ENCODE data around the gene PRRT2.
"Not testable (repeated sequence)": the region's sequence is repeated elsewhere in the genome, so short reads cannot be mapped to it uniquely, and the experiment has no call there.

Gene PRRT2

DNA sequence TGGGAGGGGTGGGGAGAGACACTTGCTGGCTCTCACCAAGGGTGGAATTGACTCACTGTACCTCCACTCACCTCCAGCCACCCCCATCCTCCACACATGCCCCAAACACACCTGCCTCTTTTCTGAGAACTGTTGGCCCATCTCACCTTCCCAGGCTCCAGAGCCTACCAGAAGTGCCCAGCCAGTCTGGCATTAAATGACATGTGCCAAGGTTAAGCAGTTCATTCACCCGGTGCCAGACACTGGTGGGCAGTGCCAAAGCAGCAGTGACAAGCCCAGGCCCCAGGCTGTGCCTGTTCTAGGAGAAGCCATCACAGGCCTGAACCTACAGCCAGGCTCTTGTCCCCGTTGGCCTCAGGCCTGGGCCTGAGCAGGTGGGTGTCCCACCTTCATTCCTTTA lies 19.5 kb downstream of the PRRT2 start:
- no peak for DNase-seq

DNA sequence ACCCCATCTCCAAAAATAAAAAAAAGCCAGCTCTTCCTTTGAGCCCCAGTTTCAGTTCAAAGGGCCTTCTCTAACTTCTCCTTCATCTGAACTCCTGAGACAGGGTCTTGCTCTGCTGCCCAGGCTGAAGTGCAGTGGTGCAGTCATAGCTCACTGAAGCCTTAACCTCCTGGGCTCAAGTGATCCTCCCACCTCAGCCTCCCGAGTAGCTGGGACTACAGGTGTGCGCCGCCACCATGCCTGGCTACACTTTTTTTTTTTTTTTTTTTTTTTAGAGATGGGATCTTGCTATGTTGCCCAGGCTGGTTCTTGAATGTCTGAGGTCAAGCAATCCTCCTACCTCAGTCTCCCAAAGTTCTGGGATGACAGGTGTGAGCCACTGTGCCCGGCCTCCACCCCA lies 21.2 kb downstream of the PRRT2 start:
- DNase-seq: not testable (repeated sequence)

DNA sequence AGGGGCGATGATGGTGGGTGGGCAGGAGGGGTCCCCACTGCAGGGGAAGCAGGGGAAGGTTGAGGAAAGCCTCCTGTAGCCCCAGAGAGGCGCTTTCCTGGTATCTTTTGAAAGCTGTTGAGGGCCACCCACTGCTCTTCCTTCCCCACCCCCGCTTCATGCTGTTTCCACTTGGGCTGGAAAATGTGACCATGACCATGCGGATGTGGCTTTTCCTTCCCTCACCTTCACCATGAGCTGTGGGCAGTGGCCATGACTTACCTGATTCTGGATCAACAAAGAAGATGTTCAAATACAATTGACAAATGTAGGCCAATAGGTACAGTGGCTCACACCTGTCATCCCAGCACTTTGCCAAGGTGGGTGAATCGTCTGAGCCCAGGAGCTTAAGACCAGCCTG lies 22.1 kb downstream of the PRRT2 start:
- DNase-seq: no peak

DNA sequence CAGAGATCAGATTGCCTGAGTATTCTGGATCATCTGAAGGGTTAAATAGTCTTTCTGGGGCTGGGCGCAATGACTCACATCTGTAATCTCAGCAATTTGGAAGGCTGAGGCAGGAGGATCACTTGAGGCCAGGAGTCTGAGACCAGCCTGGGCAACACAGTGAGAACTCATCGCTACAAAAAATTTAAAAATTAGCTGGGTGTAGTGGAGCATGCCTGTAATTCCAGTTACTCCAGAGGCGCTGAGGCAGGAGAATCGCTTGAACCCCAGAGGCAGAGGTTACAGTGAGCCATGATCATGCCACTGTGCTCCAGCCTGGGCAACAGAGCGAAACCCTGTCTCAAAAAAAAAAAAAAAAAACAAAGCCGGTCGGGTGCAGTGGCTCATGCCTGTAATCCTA lies 23.9 kb downstream of the PRRT2 start:
- no peak for DNase-seq

DNA sequence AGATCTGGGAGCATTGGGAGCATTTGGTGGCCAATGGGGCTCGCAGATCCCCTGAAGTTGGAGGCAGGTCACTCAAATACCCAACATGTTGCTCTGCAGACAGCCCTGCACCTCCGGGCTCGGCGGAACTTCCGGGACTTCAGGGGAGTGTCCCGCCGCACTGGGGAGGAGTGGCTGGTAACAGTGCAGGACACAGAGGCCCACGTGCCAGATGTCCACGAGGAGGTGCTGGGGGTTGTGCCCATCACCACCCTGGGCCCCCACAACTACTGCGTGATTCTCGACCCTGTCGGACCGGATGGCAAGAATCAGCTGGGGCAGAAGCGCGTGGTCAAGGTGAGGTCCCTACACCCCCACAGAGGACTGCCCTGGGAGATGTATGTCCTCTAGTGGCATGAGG lies 24.6 kb downstream of the PRRT2 start:
- DNase-seq: no peak

DNA sequence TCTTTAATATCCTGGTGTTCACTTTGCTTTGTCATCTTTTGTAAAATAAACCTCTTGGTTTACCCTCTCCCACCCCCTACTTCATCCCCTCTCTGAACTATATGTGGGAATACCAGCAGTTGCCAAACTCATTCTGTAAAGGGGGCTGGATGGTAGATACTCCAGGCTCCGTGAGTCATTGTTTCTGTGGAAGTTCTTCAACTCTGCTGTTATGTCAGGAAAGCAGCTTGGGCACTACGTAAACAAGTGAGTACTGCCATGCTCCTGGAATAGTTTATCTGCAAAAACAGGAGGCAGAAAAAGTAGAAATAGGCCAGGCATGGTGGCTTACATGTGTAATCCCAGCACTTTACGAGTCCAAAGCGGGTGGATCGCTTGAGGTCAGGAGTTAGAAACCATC lies 25.8 kb downstream of the PRRT2 start:
- no peak for DNase-seq

DNA sequence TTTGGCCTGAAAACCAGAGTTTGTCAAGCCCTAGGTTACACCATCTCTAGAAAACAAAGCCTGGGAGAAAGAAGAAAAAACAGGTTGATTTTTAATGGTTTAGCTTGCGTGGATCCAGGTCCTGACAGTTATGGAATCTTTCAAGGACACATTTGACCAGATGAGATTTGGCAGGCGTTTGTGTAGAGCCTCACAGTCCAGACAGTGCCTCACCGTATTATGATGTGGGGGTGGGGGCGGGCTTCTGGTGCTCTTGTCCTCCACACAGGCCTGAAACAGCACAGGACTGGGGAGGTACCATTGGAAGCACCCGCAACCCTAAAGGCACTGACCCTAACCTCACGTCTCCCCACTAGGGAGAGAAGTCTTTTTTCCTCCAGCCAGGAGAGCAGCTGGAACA lies 27.8 kb downstream of the PRRT2 start:
- no peak for DNase-seq

DNA sequence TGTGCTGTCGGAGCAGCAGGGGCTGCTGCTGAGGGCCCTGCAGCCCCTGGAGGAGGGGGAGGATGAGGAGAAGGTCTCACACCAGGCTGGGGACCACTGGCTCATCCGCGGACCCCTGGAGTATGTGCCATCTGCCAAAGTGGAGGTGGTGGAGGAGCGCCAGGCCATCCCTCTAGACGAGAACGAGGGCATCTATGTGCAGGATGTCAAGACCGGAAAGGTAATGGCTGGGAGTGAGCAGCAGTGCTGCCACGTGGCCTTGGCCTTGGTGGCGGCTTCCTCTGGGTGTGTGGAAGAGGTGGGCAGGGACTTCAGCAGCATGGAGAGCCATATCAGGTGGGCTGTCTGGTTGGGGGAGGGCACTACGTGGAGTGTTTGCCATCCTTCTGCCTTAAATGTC lies 28.2 kb downstream of the PRRT2 start:
- no peak for DNase-seq

DNA sequence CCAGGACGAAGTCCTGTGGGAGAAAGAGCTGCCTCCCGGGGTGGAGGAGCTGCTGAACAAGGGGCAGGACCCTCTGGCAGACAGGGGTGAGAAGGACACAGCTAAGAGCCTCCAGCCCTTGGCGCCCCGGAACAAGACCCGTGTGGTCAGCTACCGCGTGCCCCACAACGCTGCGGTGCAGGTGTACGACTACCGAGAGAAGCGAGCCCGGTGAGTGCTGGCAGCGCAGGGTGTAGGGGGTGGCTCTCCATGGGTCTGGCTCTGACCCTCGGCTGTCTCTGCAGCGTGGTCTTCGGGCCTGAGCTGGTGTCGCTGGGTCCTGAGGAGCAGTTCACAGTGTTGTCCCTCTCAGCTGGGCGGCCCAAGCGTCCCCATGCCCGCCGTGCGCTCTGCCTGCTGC lies 29.6 kb downstream of the PRRT2 start:
- DNase-seq: no peak

DNA sequence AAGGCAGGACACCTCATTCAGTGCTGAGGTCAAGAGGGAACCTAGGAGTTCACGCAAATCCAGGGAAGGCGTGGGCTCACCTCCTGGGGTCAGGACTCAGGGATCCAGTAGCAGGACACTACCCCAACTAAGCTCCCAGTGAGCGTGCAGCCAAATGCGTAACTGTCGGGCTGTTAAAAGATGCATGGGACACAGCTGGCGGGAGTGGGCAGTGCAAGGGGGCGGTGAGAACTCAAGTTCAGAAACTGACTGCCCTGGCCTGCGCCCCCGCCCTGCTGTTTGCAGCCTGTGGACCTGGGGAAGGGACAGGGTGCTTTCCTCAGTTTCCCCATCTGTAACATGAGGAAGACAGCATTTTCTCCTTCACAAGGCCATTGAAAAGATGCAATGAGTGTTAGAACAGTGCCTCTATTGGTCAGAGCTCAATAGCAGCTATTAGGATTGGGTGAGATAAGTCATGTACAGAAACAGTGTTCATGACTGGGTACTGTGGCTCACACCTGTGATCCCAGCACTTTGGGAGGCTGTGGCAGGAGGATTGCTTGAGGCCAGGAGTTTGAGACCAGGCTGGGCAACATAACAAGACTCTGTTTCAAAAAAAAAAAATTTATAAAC lies 30.8 kb downstream of the PRRT2 start:
- no peak for DNase-seq

DNA sequence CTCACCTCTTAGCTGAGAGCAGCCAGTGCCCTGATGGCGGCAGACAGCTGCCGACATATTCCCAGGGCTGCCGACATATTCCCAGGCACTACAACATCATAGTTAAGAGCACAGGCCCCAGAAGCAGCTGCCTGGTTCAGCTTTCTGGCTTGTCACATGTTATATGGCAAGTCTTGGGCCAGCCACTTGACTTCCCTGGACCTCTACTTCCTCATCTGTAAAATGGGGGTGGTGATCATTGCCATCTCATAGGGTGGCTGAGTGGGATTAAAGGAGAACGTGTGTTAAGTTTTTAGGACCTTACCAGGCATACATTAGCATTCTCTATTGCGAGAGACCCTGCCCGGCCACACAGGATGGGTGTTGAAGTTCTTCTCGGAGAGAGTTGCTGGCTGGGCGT lies 31.9 kb downstream of the PRRT2 start:
- no peak for DNase-seq

DNA sequence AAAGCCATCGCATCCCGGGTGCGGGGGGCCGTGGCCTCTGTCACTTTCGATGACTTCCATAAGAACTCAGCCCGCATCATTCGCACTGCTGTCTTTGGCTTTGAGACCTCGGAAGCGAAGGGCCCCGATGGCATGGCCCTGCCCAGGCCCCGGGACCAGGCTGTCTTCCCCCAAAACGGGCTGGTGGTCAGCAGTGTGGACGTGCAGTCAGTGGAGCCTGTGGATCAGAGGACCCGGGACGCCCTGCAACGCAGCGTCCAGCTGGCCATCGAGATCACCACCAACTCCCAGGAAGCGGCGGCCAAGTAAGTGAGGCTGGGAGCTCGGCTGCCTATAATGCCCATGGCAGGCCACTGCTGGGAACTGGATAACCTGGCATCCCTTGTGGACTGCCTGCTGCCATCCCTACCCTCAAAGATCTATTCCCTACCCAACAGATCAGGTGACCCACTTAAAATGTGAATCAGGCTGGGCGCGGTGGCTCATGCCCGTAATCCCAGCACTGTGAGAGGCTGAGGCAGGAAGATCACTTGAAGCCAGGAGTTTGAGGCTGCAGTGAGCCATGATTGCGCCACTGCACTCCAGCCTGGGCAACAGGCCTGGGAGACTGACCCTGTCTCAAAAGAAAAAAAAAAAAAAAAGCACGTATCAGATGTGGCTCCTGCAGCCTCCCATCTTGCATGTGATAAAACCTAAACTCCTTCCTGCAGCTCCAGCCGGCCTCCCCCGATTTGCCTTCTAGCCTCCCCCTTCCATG lies 32.8 kb downstream of the PRRT2 start:
- no peak for DNase-seq

DNA sequence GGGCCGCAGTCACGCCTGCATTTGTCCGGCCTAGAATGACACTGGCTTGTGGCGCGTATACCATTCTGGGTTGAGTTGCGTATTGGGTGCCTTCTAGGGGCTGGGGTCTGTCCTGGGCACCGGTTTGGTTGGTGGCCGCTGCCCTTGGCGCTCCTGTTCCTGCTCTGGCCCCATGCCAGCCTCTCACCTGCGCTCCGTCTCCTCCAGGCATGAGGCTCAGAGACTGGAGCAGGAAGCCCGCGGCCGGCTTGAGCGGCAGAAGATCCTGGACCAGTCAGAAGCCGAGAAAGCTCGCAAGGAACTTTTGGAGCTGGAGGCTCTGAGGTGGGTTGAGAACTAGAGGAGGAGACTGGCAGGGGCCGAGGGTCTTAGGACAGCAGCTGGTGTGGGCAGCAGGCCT lies 33.7 kb downstream of the PRRT2 start:
- DNase-seq: no peak

DNA sequence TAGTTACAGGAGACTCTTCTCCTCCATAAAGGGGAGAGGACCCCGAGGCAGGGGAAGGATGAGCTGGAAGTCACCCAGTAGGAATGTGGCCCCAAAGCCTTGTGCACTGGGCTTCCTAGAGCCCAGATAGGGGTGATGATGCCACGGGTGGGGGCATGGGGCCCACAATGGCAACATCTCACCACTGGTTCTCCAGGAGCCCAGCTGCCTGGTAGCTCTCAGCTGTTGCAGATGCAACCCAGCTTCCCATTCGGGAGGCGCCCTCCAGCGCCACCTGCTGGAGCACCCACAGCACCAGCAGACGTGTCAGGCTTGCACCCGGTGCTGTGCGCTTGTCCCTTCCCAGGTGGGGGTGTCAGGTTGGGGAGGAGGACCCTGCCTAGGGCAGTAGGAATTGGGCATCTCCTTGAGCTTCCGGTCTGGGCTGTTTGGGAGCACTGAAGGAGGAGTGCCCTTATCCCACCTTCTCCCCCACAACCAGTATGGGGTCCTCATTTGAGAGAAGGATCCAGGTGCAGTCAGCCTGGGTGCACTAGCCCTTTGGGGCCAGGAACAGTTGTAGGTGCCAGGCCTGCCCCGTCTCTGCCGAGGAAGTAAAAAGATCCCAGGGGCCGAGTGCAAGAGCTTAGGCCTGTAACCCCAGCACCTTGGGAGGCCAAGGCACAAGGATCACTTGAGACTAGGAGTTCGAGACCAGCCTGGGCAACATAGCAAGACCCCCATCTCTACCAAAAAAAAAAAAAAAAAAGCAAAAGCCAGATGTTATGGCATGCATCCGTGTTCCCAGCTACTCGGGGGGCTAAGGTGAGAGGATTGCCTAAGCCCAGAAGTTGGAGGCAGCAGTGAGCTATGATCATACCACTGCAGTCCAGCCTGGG lies 36.7 kb downstream of the PRRT2 start:
- DNase-seq: peak in 42 of 51 donors; percentile 12 to 81 (median 43)

DNA sequence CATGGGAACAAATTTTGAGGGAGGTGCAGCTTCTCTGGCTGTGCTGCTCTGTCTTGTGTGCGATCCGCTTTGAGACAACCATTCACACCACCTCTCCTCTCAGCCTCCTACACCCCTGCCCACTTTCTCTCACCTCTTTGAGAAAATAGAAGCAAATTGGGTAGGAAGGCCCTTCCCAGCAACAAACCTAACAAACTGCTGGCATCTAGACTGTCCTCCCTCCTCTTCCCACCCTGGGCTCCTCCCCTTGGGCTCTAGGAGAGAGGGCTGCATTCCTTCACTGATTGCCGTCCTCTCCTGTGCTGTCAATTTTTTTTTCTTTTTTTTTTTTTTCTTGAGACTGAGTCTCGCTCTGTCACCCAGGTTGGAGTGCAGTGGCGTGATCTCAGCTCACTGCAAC lies 37.5 kb downstream of the PRRT2 start:
- no peak for DNase-seq

DNA sequence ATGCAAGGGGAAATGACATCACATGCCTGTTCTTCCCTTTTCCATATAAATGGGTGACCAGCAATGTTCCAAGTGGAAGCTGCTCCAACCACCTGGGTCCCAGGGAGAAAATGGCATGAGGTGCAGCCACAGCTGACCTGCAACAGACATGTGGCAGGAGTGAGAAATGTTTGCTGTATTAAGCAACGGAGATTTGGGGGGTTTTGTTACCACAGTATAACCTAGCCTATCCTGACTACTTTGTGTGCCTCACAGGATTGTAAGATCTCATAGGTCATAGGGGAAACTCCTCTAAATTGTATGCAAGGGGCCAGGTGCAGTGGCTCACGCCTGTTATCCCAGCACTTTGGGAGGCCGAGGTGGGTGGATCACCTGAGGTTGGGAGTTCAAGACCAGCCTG lies 39.0 kb downstream of the PRRT2 start:
- DNase-seq: no peak

DNA sequence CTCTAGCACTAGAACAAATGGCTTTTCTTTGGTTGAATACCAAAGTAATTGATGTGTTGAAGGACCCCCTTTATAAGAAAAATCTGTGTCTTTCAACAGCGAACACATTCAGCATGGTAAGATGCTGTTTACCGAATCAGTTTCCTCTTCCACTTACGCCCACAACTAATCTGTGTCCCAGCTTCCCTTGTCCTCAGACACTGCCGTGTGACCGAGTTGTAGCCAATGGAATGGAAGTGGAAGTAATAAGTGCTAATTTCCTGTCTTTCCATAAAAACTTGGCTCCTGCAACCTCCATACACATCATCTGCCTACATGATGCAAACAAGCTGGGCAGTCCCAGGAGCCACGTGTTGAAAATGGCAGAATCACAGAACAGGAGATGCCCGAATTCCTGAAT lies 40.7 kb downstream of the PRRT2 start:
- DNase-seq: no peak

DNA sequence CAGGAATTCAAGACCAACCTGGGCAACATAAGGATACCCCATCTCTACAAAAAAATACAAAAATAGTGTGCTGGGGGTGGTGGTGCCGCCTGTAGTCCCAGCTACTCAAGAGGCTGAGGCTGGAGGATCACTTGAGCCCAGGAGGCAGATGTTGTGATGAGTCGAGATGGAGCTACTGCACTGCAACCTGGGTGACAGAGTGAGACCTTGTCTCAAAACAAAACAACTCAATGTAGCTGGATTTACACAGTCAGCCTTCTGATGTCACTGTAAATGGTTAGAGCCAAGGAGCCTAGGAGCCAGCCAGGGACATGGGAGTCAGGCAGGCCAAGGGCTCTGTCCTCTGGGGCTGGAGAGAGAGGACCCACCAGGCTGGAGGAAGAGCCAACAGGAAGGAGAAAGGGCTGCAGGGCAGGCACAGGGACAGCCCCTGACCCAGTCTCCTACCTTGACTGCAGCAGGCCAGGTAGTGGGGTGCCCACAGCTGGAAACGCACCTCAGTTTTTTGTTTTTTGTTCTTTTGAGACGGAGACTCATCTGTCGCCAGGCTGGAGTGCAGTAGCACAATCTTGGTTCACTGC lies 42.6 kb downstream of the PRRT2 start:
- DNase-seq: no peak

DNA sequence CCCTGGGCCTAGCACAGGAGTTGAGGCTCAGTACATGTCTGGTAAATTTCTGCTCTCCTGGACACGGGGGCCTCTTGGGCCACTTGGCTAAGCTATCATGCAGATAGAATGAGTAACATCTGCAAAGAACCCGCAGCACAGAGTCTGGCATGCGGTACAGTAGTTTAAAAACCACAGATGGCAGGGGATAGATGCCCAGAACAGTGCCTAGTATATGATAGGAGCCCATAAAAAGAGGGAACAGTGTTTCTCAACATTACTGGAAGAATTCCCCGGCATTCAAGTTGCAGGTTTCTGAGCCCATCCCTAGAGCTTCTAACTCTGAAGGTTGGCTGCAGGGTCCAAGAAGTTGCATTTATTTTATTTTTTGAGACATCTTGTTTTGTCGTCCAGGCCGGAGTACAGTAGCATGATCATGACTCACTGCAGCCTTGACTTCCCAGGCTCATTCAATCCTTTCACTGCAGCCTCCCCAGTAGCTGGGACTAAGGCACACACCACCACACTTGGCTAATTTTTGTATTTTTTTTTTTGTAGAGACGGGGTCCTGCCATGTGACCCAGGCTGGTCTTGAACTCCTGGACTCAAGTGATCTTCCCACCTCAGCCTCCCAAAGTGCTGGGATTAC lies 45.3 kb downstream of the PRRT2 start:
- DNase-seq: no peak

DNA sequence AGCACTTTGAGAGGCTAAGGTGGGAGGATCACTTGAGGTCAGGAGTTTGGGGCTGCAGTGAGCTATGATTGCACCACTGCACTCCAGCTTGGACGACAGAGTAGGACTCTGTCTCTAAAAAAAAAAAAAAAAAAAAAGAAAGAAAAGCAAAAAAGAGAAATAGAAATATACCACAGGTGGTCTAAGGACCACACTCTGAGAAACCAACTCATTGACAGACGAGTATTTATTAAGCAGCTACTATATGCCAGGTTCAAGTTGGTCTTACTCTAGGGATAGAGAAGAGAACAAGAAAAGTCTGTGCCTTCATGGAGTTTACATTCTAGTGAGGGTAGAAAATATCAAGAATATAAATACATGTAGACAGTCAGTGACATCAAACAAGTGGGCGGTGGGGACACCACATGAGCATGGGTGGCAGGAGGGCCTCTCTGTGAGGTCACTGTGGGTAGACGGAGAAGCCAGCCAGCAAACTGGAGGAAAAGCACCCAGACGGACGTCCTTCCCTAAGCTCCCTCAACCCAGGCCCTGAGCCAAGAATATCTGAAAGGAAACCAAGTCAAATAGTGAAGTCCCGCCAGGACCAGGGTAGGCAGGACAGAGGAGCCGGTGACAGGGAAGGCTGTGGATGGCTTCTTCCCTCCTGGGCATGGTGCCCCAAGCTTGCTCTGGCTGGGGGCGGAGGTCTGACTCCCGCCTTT lies 46.3 kb downstream of the PRRT2 start:
- peak in 16 of 51 donors; percentile 3 to 51 (median 23) for DNase-seq

DNA sequence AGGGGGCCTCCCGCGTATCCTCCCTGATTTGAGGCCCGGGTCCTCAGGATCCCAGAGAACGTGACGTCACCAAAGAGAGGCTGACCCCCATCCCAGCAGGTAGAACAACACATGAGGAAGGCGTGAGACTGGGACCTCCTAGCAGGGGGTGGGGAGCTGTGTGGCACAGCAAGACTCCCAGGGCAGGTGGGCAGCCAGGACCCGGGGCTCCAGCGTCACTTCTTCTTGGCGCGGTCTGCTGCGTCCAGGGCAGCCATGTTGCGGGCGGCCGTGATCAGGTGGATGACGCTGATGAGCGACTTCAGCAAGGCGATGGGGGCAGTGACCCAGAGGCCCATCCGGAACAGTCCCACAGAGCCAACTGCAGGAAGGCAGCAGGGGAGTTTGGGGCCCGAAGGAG lies 47.0 kb downstream of the PRRT2 start:
- DNase-seq: no peak

All from hypothalamus (tissue), 51 donors.